Fibroblast of lung (primary cell): ENCODE data around the gene JMJD7. TPM values are rescaled to one million over a fixed set of nuclear protein-coding genes. Genes with fewer than 3 reads are reported as not detected.

Source experiments
- DNase-seq, 2 donors: peaks; one replicate each; pipeline versions ENCODE4 v3.0.0 to v3.0.0-alpha.2; 2010; ENCODE audit warnings: low read depth in 2 of 2
- H2AFZ ChIP-seq: 2 replicates; pipeline ENCODE4 v1.5.1; 2012; ENCODE audit warnings: low read length, control low read depth, inconsistent platforms
- H3K27ac ChIP-seq: 2 replicates; pipeline ENCODE4 v1.5.1; 2011; ENCODE audit warnings: low read length, control low read depth; ENCODE audit not compliant: insufficient read depth
- H3K27me3 ChIP-seq: 2 replicates; pipeline ENCODE4 v1.5.1; 2011; ENCODE audit warnings: mild to moderate bottlenecking, low read length; ENCODE audit not compliant: control insufficient read depth, insufficient read depth
- H3K36me3 ChIP-seq: 2 replicates; pipeline ENCODE4 v1.5.1; 2011; ENCODE audit warnings: low read length; ENCODE audit not compliant: control insufficient read depth, insufficient read depth
- H3K4me1 ChIP-seq: 2 replicates; pipeline ENCODE4 v1.5.1; 2011; ENCODE audit warnings: low read length; ENCODE audit not compliant: control insufficient read depth, insufficient read depth; ENCODE audit errors: extremely low read depth
- H3K4me2 ChIP-seq: 2 replicates; pipeline ENCODE4 v1.5.1; 2011; ENCODE audit warnings: low read length, control low read depth; ENCODE audit not compliant: insufficient read depth; ENCODE audit errors: extremely low read depth
- H3K4me3 ChIP-seq, 4 experiments: fragments of 200-600 bp in 1 of 4; sonication (generic) in 1 of 4; replicated peaks in 1 of 4; 2 replicates each; pipeline ENCODE4 v1.5.1; 2011 to 2016; ENCODE audit warnings: low read length in 4 of 4, low read depth in 3 of 4, mild to moderate bottlenecking in 3 of 4, control low read depth in 2 of 4, inconsistent platforms in 1 of 4, mixed read lengths in 1 of 4; ENCODE audit not compliant: insufficient read depth in 1 of 4; ENCODE audit errors: control extremely low read depth in 1 of 4
- H3K79me2 ChIP-seq: 2 replicates; pipeline ENCODE4 v1.5.1; 2012; ENCODE audit warnings: mild to moderate bottlenecking, low read length, inconsistent platforms; ENCODE audit not compliant: control insufficient read depth, insufficient read depth
- H3K9ac ChIP-seq: 2 replicates; pipeline ENCODE4 v1.5.1; 2011; ENCODE audit warnings: mild to moderate bottlenecking, low read length, control low read depth; ENCODE audit not compliant: insufficient read depth
- H3K9me3 ChIP-seq: 2 replicates; pipeline ENCODE4 v1.5.1; 2012; ENCODE audit warnings: low read depth, low read length; ENCODE audit not compliant: control insufficient read depth, insufficient read depth
- H4K20me1 ChIP-seq: 2 replicates; pipeline ENCODE4 v1.5.1; 2011; ENCODE audit warnings: low read length; ENCODE audit not compliant: control insufficient read depth, insufficient read depth; ENCODE audit errors: extremely low read depth
- CTCF ChIP-seq, 2 donors: IDR thresholded peaks in 1 of 2; conservative IDR thresholded peaks in 1 of 2; 1 replicate in 1 of 2; 2 replicates in 1 of 2; pipeline ENCODE4 v1.5.1; 2011 to 2012; ENCODE audit warnings: low read length in 2 of 2, control low read depth in 1 of 2, inconsistent platforms in 1 of 2, low read depth in 1 of 2, mild to moderate bottlenecking in 1 of 2
- EZH2 ChIP-seq: IDR thresholded peaks from 2 replicates; pipeline ENCODE4 v1.5.1; 2012; ENCODE audit warnings: low read length, control low read depth, mild to moderate bottlenecking; ENCODE audit errors: missing control alignments
- polyA plus RNA-seq, 2 donors: library from polyadenylated mRNA; depleted of rRNA in 1 of 2; stranded (reverse) in 1 of 2; unstranded in 1 of 2; fragments of >200 nt; gene quantifications; 2 replicates each; pipeline ENCODE4 v1.2.1, GENCODE V29; 2011 to 2012; ENCODE audit warnings: missing spikeins in 1 of 2
- total RNA-seq: library from RNA; depleted of rRNA; stranded (reverse); fragments of >200 nt; gene quantifications from 2 replicates; pipeline ENCODE4 v1.2.1, GENCODE V29; 2014

The JMJD7 gene
- total and polyA plus RNA-seq, 2 donors (not counting 1 experiment from before 2014, with no cell fraction given), result 2.2 to 4.0 TPM

GRCh38 chr15:41879321-41879845 lies 51.5 kb downstream of the JMJD7 start:
- Histone ChIP-seq H3K27me3 (peaks cover 3% of the 10 kb centered on the region), H4K20me1 (no peaks in the 10 kb centered on the region), H3K9ac (no peak overlapping the region), H3K79me2 (no peaks in the 10 kb centered on the region), H3K36me3 (no peaks in the 10 kb centered on the region), H3K4me1 (no peaks in the 10 kb centered on the region), H3K27ac (no peak overlapping the region), H3K4me2 (no peak overlapping the region), H2AFZ (no peak overlapping the region), H3K4me3 (no peak overlapping the region), H3K9me3 (no peaks in the 10 kb centered on the region)
- DNase-seq, result no peak
- TF ChIP-seq CTCF (conservative IDR thresholded peaks at IDR 0.05 in 1 of 2, IDR thresholded peaks at IDR 0.05 in 1 of 2; ENCODE audit: low read depth in 1 of 2, low read length in 2 of 2), result no peak
- TF ChIP-seq EZH2, result no peak

DNA sequence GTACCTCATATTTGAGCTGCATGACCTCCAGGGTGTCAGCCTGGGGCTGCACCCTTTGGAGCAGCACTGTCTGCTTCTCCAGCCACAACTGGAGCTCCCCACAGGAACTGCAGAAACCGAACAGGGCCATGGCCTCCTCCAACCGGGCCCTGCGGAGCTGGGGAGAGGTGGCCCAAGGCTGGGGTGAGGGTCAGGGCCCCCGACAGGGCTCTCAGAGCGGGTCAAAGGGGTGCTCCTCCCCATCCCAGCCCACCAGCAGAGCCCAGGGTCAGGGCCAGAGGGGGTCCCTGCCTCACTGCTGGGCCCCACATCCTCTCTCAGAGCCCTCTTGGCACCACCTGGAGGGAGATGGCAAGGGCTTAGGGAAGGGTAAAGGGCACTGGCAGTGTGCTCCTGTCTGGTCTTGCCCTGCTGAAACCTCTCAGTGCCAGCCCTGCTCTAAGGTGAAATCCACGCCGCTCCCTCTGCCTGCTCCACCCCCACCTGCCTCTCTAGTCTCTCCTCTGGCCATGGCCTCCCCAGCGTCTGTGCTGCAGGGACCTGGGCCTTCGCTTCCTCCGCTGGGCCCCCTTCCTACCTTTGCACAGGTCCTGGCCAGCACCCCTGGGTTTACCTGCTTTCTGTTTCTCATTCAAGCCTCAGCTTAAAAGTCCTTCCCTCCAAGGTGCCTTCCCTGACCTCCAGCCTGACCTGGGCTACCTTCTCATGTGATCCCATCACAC lies 52.4 kb downstream of the JMJD7 start:
- Histone ChIP-seq H3K4me2 (no peak overlapping the region), H3K9ac (no peak overlapping the region), H3K9me3 (no peaks in the 10 kb centered on the region), H3K27ac (no peak overlapping the region), H4K20me1 (no peaks in the 10 kb centered on the region), H3K4me1 (no peaks in the 10 kb centered on the region), H3K79me2 (no peaks in the 10 kb centered on the region), H2AFZ (no peak overlapping the region), H3K27me3 (peaks cover 3% of the 10 kb centered on the region), H3K4me3 (no peak overlapping the region), H3K36me3 (no peaks in the 10 kb centered on the region)
- DNase-seq, result no peak
- TF ChIP-seq EZH2 (no peak), CTCF (conservative IDR thresholded peaks at IDR 0.05 in 1 of 2, IDR thresholded peaks at IDR 0.05 in 1 of 2; ENCODE audit: low read depth in 1 of 2, low read length in 2 of 2) (no peak)

GRCh38 chr15:41881086-41881485 lies 53.2 kb downstream of the JMJD7 start:
- Histone ChIP-seq H3K79me2 (no peaks in the 10 kb centered on the region), H3K27ac (no peak overlapping the region), H4K20me1 (no peaks in the 10 kb centered on the region), H3K9ac (no peak overlapping the region), H3K36me3 (no peaks in the 10 kb centered on the region), H3K4me2 (no peak overlapping the region), H3K27me3 (peaks cover 3% of the 10 kb centered on the region), H3K4me3 (no peak overlapping the region), H3K9me3 (no peaks in the 10 kb centered on the region), H2AFZ (no peak overlapping the region), H3K4me1 (no peaks in the 10 kb centered on the region)
- no peak for DNase-seq
- TF ChIP-seq CTCF (conservative IDR thresholded peaks at IDR 0.05 in 1 of 2, IDR thresholded peaks at IDR 0.05 in 1 of 2; ENCODE audit: low read depth in 1 of 2, low read length in 2 of 2) (no peak), EZH2 (no peak)
